HepG2 (cell line): Measurements from ENCODE around the gene CASS4. TPM values are rescaled to one million over a fixed set of nuclear protein-coding genes. Genes with fewer than 3 reads are reported as not detected.

Experiments used
- AFF4 ChIP-seq: sonication (generic); formaldehyde crosslinking; IDR thresholded peaks from 2 replicates; pipeline ENCODE4 v1.4.0; 2020; ENCODE audit warnings: missing genetic modification reagents
- DPF2 ChIP-seq: sonication (generic); formaldehyde crosslinking; IDR thresholded peaks from 2 replicates; pipeline ENCODE4 v1.4.0; 2020; ENCODE audit warnings: mild to moderate bottlenecking, low read depth, missing genetic modification reagents, borderline replicate concordance
- FOSL2 ChIP-seq: sonication (generic); formaldehyde crosslinking; IDR thresholded peaks from 2 replicates; pipeline ENCODE4 v1.4.0; 2020; ENCODE audit warnings: missing genetic modification reagents
- FOXO1 ChIP-seq: sonication (generic); formaldehyde crosslinking; IDR thresholded peaks from 2 replicates; pipeline ENCODE4 v1.4.0; 2020; ENCODE audit warnings: missing genetic modification reagents
- NFE2L2 ChIP-seq: fragments of 150-350 bp; IDR thresholded peaks from 2 replicates; pipeline ENCODE4 v1.6.1; 2014; ENCODE audit warnings: low read length
- NFRKB ChIP-seq: fragments of 450-650 bp; IDR thresholded peaks from 2 replicates; pipeline ENCODE4 v1.6.1; 2017
- PRMT3 ChIP-seq: sonication (generic); formaldehyde crosslinking; IDR thresholded peaks from 2 replicates; pipeline ENCODE4 v1.8.1; 2022; ENCODE audit warnings: low read depth, mild to moderate bottlenecking, moderate library complexity, missing genetic modification reagents, borderline replicate concordance
- SMC3 ChIP-seq: IDR thresholded peaks from 2 replicates; pipeline ENCODE4 v1.6.1; 2011; ENCODE audit warnings: low read length, improper control_type of control experiment
- SNAPC2 ChIP-seq: sonication (generic); formaldehyde crosslinking; IDR thresholded peaks from 2 replicates; pipeline ENCODE4 v1.8.1; 2022; ENCODE audit warnings: mild to moderate bottlenecking, missing genetic modification reagents
- ZBTB26 ChIP-seq: IDR thresholded peaks from 2 replicates; pipeline ENCODE4 v1.6.1; 2016; ENCODE audit warnings: missing compliant biosample characterization, missing genetic modification reagents, borderline replicate concordance
- ZNF335 ChIP-seq: sonication (generic); formaldehyde crosslinking; IDR thresholded peaks from 2 replicates; pipeline ENCODE4 v1.4.0; 2020; ENCODE audit warnings: missing genetic modification reagents
- ZNF598 ChIP-seq: sonication (generic); formaldehyde crosslinking; IDR thresholded peaks from 2 replicates; pipeline ENCODE4 v1.5.1; 2020; ENCODE audit warnings: mild to moderate bottlenecking, missing genetic modification reagents, borderline replicate concordance
- polyA plus RNA-seq, 8 experiments: library from polyadenylated mRNA; depleted of rRNA in 3 of 8; stranded (reverse) in 7 of 8; unstranded in 1 of 8; fragments of >200 nt; fragmentation: Illumina TruSeq in 4 of 8; extraction: Trizol in 4 of 8; gene quantifications; 2 replicates each; pipeline versions ENCODE4 v1.2.1 to v1.2.3, GENCODE V29; 2011 to 2016; ENCODE audit warnings: low read depth in 4 of 8, missing spikeins in 1 of 8, mixed read lengths in 1 of 8; ENCODE audit not compliant: insufficient read depth in 1 of 8
- total RNA-seq, 5 experiments: library from RNA; depleted of rRNA; stranded (reverse); fragments of >200 nt; fragmentation: Illumina TruSeq; extraction: Trizol; gene quantifications; 2 replicates each; pipeline ENCODE4 v1.2.3, GENCODE V29; 2016; ENCODE audit warnings: low read depth in 1 of 5
- TF ChIP-seq, protein P1 (sequence below): sonication (generic); formaldehyde crosslinking; conservative IDR thresholded peaks from 2 replicates; pipeline ENCODE4 v1.4.0; 2020; ENCODE audit warnings: missing genetic modification reagents
- TF ChIP-seq, protein P2 (sequence below): sonication (generic); formaldehyde crosslinking; IDR thresholded peaks from 2 replicates; pipeline ENCODE4 v1.4.0; 2020; ENCODE audit warnings: missing genetic modification reagents

The CASS4 gene
- total and polyA plus RNA-seq, 2 of the 13 experiments (the other 11 are each of a cell fraction or from before 2014, with no cell fraction given), result 0.17 to 0.49 TPM

DNA sequence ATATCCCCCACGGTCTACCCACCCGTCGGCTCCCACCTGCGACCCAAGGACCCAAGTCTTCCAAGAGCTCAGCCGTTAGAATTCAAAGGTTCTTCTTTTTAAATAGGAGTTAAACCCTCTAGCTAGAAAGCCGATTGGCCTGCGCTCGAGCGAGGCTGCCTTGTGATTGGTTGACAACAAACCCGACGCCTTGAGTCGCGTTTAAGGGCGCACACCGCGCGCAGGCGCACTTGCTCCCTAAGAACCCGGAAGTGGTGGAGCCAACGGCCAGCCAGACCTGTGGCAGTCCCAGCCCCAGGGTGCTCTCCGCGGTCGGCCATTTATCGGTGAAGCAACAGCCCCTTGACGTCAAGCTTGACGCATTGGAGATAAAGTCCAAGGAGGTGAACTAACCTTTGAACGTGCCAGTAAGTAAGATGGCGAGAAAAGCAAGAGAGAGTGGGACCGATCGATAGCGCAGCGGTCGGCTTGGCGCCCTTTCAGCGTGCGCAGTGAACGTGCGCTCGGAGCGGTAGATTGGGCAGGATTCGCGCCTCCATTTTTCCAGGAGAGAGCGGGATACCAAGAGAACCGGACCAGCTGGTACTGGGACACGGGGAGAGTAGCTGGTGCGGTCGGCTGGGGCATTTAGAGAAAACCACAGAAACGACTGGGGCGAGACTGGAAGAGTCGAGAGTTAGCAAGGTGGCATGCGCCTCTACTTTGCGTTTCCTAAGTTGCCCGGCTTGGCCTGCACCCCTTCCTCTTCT is 19.8 kb upstream of the CASS4 start, which contains the start of the genes AURKA and CSTF1 (continued):
- TF ChIP-seq PRMT3 (CRISPR knock-in tag), result no peak
- TF ChIP-seq NFE2L2, result peak; percentile 8; the same call in 1 of the 2 replicates
- TF ChIP-seq NFRKB, result peak; percentile 96
- TF ChIP-seq, protein P1, sequence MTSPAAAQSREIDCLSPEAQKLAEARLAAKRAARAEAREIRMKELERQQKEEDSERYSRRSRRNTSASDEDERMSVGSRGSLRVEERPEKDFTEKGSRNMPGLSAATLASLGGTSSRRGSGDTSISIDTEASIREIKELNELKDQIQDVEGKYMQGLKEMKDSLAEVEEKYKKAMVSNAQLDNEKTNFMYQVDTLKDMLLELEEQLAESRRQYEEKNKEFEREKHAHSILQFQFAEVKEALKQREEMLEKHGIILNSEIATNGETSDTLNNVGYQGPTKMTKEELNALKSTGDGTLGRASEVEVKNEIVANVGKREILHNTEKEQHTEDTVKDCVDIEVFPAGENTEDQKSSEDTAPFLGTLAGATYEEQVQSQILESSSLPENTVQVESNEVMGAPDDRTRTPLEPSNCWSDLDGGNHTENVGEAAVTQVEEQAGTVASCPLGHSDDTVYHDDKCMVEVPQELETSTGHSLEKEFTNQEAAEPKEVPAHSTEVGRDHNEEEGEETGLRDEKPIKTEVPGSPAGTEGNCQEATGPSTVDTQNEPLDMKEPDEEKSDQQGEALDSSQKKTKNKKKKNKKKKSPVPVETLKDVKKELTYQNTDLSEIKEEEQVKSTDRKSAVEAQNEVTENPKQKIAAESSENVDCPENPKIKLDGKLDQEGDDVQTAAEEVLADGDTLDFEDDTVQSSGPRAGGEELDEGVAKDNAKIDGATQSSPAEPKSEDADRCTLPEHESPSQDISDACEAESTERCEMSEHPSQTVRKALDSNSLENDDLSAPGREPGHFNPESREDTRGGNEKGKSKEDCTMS (CRISPR knock-in tag), result peak; percentile 40; the same call in 1 of the 2 replicates
- TF ChIP-seq SNAPC2 (CRISPR knock-in tag), result peak; percentile 85; the same call in 1 of the 2 replicates
- no peak; the same call in 1 of the 2 replicates for TF ChIP-seq DPF2 (CRISPR knock-in tag)
- TF ChIP-seq SMC3, result peak; percentile 47; the same call in 1 of the 2 replicates
- TF ChIP-seq FOXO1 (CRISPR knock-in tag), result peak; percentile 96
- TF ChIP-seq, protein P2, sequence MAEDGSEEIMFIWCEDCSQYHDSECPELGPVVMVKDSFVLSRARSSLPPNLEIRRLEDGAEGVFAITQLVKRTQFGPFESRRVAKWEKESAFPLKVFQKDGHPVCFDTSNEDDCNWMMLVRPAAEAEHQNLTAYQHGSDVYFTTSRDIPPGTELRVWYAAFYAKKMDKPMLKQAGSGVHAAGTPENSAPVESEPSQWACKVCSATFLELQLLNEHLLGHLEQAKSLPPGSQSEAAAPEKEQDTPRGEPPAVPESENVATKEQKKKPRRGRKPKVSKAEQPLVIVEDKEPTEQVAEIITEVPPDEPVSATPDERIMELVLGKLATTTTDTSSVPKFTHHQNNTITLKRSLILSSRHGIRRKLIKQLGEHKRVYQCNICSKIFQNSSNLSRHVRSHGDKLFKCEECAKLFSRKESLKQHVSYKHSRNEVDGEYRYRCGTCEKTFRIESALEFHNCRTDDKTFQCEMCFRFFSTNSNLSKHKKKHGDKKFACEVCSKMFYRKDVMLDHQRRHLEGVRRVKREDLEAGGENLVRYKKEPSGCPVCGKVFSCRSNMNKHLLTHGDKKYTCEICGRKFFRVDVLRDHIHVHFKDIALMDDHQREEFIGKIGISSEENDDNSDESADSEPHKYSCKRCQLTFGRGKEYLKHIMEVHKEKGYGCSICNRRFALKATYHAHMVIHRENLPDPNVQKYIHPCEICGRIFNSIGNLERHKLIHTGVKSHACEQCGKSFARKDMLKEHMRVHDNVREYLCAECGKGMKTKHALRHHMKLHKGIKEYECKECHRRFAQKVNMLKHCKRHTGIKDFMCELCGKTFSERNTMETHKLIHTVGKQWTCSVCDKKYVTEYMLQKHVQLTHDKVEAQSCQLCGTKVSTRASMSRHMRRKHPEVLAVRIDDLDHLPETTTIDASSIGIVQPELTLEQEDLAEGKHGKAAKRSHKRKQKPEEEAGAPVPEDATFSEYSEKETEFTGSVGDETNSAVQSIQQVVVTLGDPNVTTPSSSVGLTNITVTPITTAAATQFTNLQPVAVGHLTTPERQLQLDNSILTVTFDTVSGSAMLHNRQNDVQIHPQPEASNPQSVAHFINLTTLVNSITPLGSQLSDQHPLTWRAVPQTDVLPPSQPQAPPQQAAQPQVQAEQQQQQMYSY, result peak; percentile 76
- TF ChIP-seq ZNF598 (CRISPR knock-in tag), result peak; percentile 93
- TF ChIP-seq FOSL2 (CRISPR knock-in tag), result peak; percentile 92
- peak; percentile 91 for TF ChIP-seq ZBTB26 (CRISPR knock-in tag)
- TF ChIP-seq AFF4 (CRISPR knock-in tag), result peak; percentile 80; the same call in 1 of the 2 replicates
- TF ChIP-seq ZNF335 (CRISPR knock-in tag), result peak; percentile 96
